NB4 (cell line): Measurements from ENCODE around the gene CDH13.

Experiments used
- MYC ChIP-seq: IDR thresholded peaks from 2 replicates; pipeline ENCODE4 v1.6.1; 2011; ENCODE audit warnings: low read depth, low read length
- POLR2A ChIP-seq: IDR thresholded peaks from 2 replicates; pipeline ENCODE4 v1.6.1; 2011; ENCODE audit warnings: mild to moderate bottlenecking; ENCODE audit not compliant: insufficient read length; ENCODE audit errors: extremely low read depth
- TF ChIP-seq, protein P1 (sequence below): IDR thresholded peaks from one replicate; pipeline ENCODE4 v1.5.1; 2012; ENCODE audit warnings: low read depth, low read length

DNA sequence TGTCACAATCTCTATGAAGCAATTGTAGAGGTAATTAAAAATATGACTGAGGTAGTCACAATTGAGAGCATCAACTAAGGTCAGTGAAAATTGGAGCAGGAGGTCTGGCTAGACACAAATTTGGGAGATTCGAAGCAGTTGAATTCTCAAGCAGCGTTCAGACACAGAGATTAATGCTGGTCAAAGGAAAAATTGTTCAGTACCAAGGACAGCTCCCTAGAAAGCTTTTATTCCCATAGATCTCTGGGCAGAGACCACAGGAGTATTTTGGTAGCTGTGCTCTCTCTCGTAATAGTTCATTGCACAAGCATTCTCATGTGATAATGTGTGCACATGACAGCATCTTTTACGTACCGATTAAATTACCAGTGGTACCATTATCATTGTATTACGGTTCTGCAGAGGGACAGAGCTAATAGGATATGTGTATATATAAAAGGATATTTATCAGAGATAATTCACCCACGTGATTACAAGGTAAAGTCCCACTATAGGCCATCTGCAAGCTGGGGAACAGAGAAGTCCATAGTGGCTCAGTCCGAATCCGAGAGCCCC is 793.5 kb downstream of the CDH13 start:
- TF ChIP-seq, protein P1, sequence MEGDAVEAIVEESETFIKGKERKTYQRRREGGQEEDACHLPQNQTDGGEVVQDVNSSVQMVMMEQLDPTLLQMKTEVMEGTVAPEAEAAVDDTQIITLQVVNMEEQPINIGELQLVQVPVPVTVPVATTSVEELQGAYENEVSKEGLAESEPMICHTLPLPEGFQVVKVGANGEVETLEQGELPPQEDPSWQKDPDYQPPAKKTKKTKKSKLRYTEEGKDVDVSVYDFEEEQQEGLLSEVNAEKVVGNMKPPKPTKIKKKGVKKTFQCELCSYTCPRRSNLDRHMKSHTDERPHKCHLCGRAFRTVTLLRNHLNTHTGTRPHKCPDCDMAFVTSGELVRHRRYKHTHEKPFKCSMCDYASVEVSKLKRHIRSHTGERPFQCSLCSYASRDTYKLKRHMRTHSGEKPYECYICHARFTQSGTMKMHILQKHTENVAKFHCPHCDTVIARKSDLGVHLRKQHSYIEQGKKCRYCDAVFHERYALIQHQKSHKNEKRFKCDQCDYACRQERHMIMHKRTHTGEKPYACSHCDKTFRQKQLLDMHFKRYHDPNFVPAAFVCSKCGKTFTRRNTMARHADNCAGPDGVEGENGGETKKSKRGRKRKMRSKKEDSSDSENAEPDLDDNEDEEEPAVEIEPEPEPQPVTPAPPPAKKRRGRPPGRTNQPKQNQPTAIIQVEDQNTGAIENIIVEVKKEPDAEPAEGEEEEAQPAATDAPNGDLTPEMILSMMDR, result no peak
- TF ChIP-seq MYC, result no peak
- no peak for TF ChIP-seq POLR2A
